ENCODE data around the gene KMT2C. TPM values are rescaled to one million over a fixed set of nuclear protein-coding genes. Genes with fewer than 3 reads are reported as not detected.

Gene KMT2C
- total RNA-seq, 1 experiment from 2014 or later, result 45.4 TPM

- POLR2A ChIA-PET, result interaction anchor here (1.6 kb wide), 1 partner anchor 81 kb away, joined by 15 read pairs; no protein-coding TSS in a partner anchor
- peak; percentile 99 for DNase-seq (ENCODE audit: low spot score)
- H3K36me3 Mint-ChIP-seq, result no peaks in the 10 kb centered on the region
- TF ChIP-seq NFYB (CRISPR knock-in tag; conservative IDR thresholded peaks at IDR 0.05; ENCODE audit: low read depth), result peak; percentile 62
- no peak for TF ChIP-seq AR (CRISPR knock-in tag; IDR thresholded peaks at IDR 0.05)
- no peak for TF ChIP-seq ATF2 (CRISPR knock-in tag; IDR thresholded peaks at IDR 0.05; ENCODE audit: borderline replicate concordance, low read depth)
- TF ChIP-seq ZNF281 (CRISPR knock-in tag; IDR thresholded peaks at IDR 0.05), result 0 out of 2 replicates have a peak, but pooled peaks have one; percentile 18
- TF ChIP-seq ZNF425 (CRISPR knock-in tag; conservative IDR thresholded peaks at IDR 0.05), result no peak
- peak; percentile 60; the same call in 1 of the 2 replicates for TF ChIP-seq SP1 (CRISPR knock-in tag; conservative IDR thresholded peaks at IDR 0.05)
- no peak for TF ChIP-seq TCF7 (CRISPR knock-in tag; IDR thresholded peaks at IDR 0.05; ENCODE audit: low read depth)
- TF ChIP-seq KAT7 (CRISPR knock-in tag; IDR thresholded peaks at IDR 0.05; ENCODE audit: borderline replicate concordance), result no peak
- no peak for TF ChIP-seq ZNF512 (CRISPR knock-in tag; IDR thresholded peaks at IDR 0.05; ENCODE audit: borderline replicate concordance)
- CTCF ChIA-PET, result no interaction called here
- peaks cover 4% of the 10 kb centered on the region; the same call in 1 of the 2 replicates for H3K9me3 Mint-ChIP-seq
- H3K4me1 Mint-ChIP-seq, result peaks cover 27% of the 10 kb centered on the region
- no peak overlapping the region for H3K27ac Mint-ChIP-seq
- peak overlapping the region; percentile 93 for H3K4me3 Mint-ChIP-seq
- peaks cover 7% of the 10 kb centered on the region; the same call in 1 of the 2 replicates for H3K27me3 Mint-ChIP-seq (ENCODE audit: low read depth)
- peak; percentile 96 for ATAC-seq
Observed at GRCh38 chr7:152463709-152464311, 28.0 kb upstream of the KMT2C start.

GRCh38 chr7:152462995-152463708 lies 27.3 kb upstream of the KMT2C start:
- H3K4me1 Mint-ChIP-seq, result peaks cover 27% of the 10 kb centered on the region
- peak overlapping the region; percentile 93 for H3K4me3 Mint-ChIP-seq
- peak; percentile 36 for ATAC-seq
- no peaks in the 10 kb centered on the region for H3K36me3 Mint-ChIP-seq
- DNase-seq (ENCODE audit: low spot score), result no peak
- peaks cover under 1% of the 10 kb centered on the region; the same call in 1 of the 2 replicates for H3K9me3 Mint-ChIP-seq
- ChIA-PET CTCF (no interaction called here), POLR2A (interaction anchor here (0.7 to 1.6 kb wide), 2 partner anchors 11 to 81 kb away, joined by 3 to 15 read pairs; no protein-coding TSS in a partner anchor)
- TF ChIP-seq CREB1 (CRISPR knock-in tag; IDR thresholded peaks at IDR 0.05) (no peak), PRDM15 (CRISPR knock-in tag; IDR thresholded peaks at IDR 0.05) (peak; percentile 89)
- peaks cover 7% of the 10 kb centered on the region; the same call in 1 of the 2 replicates for H3K27me3 Mint-ChIP-seq (ENCODE audit: low read depth)
- peak overlapping the region; percentile 97 for H3K27ac Mint-ChIP-seq
